Right forelimb (tissue), 1 donor: ENCODE results near the gene GP1BA.

ENCODE experiments used
- DNase-seq: peaks from one replicate; pipeline ENCODE4 v3.0.0-alpha.2; 2018

GP1BA gene

GRCh38 chr17:4938688-4939545 is 6.8 kb downstream of the GP1BA start:
- DNase-seq = no peak

DNA sequence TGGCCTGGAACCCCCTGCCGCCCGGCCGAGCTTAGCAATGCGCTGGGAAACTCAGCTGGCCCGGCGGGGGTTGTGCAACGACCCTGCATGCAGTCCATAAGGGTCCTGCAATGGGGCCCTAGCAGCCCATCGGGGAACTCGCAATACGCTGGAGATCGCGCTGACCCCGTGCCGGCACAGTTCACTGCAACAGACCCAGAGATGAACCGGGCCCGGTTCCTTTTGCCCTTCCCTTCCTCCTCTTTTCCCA is 7.4 kb downstream of the GP1BA start:
- DNase-seq = peak; percentile 59

GRCh38 chr17:4939796-4940554 is 7.9 kb downstream of the GP1BA start, which contains the start of the genes RNF167 and SLC25A11:
TSS of gene RNF167 (plus strand) at chr17:4940268. CDS start at chr17:4940910, 642 bp downstream.
TSS of gene SLC25A11 (minus strand) at chr17:4940046. CDS start at chr17:4939910, 136 bp downstream.
- peak; percentile 97 for DNase-seq

DNA sequence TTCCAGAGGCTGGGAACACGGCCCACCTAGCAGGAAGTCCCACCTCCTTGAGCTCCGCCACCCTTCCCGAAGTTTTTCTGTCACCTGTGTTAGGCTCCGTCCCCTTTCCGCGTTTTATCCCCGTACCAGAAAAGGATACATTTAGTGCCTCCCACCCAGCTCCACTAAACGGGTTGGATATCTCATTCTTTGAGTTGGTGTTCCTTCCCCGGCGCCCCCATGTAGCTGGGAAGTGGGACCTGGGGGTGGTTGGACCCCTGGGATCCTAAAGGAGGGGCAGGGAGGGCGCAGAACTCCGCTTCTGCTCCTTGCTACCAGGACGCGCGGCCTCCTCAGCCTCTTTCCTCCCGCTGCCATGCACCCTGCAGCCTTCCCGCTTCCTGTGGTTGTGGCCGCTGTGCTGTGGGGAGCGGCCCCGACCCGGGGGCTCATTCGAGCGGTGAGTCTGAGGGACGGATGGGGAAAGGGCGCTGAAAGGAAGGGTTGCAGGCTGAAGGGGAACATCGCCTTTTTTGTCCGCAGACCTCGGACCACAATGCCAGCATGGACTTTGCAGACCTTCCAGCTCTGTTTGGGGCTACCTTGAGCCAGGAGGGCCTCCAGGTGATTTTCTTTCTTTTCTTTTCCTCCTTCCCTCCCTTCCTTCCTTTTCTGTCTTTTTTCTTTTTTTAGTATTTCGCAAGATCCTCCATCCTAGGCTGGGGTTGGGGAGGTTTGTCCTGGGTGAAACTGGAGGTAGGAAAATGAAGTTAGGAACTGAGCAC is 8.7 kb downstream of the GP1BA start:
- no peak for DNase-seq

DNA sequence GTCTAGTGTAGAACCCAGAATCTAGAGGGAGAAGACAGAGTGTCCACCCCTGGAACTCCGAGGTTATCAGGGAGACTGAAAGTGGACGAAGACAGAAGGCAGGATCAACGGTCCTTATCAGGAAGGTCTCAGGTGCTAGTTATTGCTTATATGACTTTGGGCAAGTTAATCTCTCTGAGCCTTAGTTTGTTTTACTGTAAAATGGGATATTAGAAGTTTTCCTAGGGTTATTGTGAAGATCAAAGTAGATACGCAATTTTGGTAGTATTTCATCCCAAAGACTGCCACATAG is 9.2 kb downstream of the GP1BA start:
- no peak for DNase-seq

DNA sequence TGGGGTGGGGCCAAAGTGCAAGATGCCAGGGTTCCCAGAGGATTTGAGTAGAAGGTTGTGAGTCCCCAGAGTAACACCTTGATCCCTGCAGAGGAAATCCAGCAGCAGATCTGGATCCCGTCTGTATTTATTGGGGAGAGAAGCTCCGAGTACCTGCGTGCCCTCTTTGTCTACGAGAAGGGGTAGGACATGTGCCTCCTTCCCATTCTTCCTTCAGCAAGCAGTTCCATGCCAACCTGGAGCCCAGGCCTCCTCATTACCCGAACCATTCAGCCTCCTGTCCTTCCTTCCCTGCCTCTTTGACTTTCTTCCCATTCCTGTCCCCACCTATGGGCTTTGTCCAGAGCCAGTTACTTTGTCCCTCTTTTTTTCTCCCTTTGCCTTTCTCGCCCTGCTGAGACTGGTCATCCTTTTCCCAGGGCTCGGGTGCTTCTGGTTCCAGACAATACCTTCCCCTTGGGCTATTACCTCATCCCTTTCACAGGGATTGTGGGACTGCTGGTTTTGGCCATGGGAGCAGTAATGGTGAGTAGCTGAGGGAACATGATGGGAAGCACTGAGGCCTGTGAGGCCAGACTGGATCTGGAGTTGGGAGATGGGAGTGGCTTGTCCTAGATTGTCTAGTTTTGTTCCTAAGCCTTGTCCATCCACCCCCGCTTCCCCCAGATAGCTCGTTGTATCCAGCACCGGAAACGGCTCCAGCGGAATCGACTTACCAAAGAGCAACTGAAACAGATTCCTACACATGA is 10.9 kb downstream of the GP1BA start:
- no peak for DNase-seq

DNA sequence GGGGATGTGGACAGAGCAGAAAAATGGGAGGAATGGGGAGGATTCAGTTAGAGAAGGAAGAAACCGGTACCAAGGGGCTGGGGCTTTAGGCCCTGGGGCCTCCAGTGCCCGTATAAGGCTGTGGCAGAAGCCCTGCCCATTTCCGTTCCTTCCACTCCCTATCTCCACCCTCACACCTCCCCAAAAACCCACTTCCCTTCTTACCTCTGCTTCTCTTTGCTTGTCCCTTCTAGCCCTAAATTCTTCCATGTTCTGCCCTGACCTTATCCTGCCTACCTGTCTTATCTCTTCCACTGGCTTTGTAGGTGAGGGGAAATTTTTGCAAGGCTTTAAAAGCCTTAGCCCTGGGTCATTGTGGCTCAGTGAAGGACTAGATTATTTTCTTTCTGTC is 12.1 kb downstream of the GP1BA start:
- no peak for DNase-seq

DNA sequence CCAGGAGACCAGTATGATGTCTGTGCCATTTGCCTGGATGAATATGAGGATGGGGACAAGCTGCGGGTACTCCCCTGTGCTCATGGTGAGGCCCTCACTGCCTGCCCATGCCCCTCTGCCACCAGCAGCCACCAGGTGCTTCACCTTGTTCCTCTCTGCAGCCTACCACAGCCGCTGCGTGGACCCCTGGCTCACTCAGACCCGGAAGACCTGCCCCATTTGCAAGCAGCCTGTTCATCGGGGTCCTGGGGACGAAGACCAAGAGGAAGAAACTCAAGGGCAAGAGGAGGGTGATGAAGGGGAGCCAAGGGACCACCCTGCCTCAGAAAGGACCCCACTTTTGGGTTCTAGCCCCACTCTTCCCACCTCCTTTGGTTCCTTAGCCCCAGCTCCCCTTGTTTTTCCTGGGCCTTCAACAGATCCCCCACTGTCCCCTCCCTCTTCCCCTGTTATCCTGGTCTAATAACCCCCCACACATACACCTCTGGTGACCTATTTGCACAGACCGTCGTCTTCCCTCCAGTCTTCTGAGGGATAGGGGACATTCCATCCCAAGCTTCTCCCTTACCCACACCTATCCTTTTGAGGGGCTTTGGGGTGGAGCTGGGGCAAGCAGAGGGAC is 12.6 kb downstream of the GP1BA start:
- DNase-seq = no peak

DNA sequence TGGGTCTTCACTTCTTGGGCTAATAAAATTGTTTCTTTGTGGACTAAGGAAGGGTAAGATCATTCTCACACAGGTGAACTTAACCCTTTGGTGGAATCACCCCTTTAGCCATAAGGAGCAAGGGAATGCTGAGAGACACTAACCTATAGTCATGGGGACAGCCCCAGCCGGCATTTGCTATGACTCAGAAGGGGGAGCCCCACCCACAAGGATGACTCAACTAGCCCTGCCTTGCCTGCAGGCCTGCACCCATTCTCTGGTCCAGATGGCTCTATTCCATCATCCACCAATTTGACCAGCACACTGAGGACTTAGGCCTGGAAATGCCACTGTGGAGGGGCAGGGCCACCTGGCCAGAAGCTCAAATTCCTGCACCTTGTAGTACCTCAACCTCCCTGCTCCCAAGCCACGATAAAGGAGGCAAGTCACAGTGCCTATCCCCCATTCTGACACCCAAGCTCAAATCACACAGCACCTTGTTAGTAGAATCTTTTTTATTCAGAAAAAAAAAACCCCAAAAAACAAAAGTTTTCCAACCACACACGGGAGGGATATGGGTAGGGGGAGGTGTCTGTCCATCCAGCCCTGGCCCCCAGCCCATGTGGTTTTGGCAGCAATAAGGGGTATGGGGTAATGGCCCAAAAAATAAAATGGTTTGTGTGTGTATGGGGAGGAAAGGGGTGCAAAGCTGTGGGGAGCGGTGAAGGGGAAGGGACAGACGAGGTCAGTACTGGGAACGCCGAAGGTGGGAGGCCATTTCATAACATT is 13.3 kb downstream of the GP1BA start:
- DNase-seq = no peak

GRCh38 chr17:4945944-4946280 is 13.8 kb downstream of the GP1BA start:
- no peak for DNase-seq

GRCh38 chr17:4946312-4946976 is 14.4 kb downstream of the GP1BA start:
- no peak for DNase-seq

DNA sequence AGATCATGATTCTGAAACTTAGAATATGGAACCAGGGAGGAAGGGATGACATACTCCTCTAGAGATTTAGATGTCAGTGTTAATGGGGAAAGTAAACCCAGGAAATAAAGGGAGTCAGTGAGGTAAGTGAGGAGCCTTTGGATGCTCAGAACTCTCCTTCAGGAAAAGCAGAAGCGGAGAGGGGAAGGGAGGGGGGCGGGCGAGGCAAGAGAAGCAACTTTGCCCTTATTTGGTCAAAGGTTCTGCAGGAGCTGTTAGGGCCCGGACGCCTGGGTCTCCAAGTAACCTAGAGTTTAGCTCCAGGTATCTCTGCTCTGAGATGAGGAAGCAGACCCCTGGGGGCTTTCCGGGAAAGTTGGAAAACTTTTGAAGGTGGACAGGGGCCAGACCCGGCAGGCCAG is 14.9 kb downstream of the GP1BA start:
- no peak for DNase-seq

DNA sequence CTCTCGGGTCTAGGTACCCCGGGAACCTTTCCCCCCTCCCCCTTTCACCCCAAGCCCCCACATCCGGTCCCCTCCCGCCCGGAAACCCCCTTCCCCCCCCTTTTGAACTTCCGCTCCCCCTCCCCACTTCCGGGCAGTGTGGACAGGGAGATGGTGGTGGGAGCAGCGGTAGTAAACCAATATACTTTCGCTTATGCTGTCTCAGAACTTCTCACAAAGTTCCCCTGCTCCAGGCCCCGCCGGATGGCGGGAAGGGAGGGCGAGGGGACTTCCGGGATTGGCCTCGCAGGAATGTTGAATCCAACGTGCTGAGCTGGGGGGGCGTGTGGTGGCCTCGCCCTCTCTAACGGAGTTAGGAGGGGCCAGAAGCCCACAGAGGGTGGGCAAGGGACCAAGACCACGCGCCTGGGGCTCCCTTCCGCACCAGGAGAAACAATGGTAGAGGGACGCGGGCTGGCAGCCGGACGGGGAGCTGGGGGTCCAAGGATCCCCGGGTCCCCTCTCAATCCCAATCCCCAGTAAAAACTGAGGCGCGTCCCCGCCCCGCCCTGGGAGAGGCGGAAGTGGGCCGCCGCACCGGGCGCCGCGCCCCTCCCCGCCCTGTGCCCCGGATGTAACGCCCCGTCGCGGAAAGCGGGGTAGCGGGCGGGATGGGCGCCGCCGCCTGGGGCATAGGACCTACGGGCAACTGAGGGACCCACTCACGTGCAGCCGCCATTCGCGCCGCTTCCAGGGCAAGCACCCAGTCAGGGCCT is 15.5 kb downstream of the GP1BA start:
- peak; percentile 82 for DNase-seq

DNA sequence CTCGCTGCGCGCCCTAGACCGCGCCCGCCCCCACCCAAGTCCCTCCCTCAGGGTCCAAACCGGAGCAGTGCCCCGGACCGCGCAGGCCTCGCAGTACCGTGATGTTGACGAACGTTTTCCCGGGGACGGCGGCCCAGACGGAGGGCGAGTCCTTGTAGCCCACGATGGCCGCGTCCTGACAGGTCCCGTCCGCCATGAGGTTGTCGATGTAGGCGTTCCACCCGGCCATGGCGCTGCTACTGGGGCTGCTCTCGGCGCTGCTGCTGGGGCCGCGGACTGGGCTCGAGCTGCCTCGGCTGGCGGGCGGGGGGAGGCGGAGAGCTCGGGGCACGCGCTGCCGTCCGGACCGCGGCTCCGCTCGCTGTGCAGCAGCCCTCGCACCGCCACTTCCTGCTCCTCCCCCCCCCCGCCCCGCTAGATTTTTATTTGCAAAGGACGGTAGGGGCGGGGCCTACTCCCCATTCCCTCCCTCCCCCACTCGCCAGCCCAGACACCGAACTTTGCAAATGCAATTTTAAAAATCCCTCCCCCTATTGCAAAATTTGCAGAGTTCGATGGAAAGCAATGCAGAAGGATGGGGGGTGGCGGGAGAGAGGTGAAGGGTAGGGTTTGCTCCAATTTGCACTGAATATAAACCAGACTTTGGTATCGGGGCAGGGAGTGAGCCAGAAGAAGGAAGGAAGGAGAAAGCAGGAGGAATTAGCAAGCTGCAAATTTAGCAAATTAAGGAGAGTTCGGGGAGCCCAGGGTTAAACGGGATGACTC is 16.3 kb downstream of the GP1BA start, which contains the start of gene PFN1:
TSS of gene PFN1 (minus strand) at position 365 of the 765 bp plus-strand sequence. CDS start at position 229, 136 bp downstream.
- DNase-seq = peak; percentile 94

- DNase-seq = peak; percentile 91
Observed at GRCh38 chr17:4948931-4949320, 16.8 kb downstream of the GP1BA start.

- peak; percentile 78 for DNase-seq
Observed at GRCh38 chr17:4949321-4950074, 17.4 kb downstream of the GP1BA start.

GRCh38 chr17:4950075-4950745 is 18.1 kb downstream of the GP1BA start:
- peak; percentile 61 for DNase-seq

- DNase-seq = no peak
Observed at GRCh38 chr17:4950746-4951204, 18.7 kb downstream of the GP1BA start, which contains the start of gene ENO3. TSS of gene ENO3 (plus strand) at chr17:4951119. CDS start at chr17:4951830, 711 bp downstream.
